Spinal cord (tissue), 10 donors: ENCODE results near the gene TSHZ2. TPM values are rescaled to one million over a fixed set of nuclear protein-coding genes. Genes with fewer than 3 reads are reported as not detected.

Source experiments
- DNase-seq, 6 donors: peaks; one replicate each; pipeline versions ENCODE4 v3.0.0 to v3.0.0-alpha.2; 2013 to 2015; ENCODE audit warnings: low spot score in 6 of 6, low read depth in 4 of 6
- H3K27ac ChIP-seq: one replicate; pipeline ENCODE4 v1.5.1; 2013; ENCODE audit warnings: low read depth, low read length, control low read depth
- H3K27me3 ChIP-seq: one replicate; pipeline ENCODE4 v1.6.1; 2013; ENCODE audit warnings: low read length; ENCODE audit not compliant: control insufficient read depth, insufficient read depth
- H3K36me3 ChIP-seq: one replicate; pipeline ENCODE4 v1.6.1; 2013; ENCODE audit warnings: low read length; ENCODE audit not compliant: control insufficient read depth, insufficient read depth
- H3K4me1 ChIP-seq: one replicate; pipeline ENCODE4 v1.6.1; 2013; ENCODE audit warnings: low read length; ENCODE audit not compliant: control insufficient read depth, insufficient read depth
- H3K4me3 ChIP-seq: one replicate; pipeline ENCODE4 v1.5.1; 2013; ENCODE audit warnings: low read depth, low read length, control low read depth
- H3K9me3 ChIP-seq: one replicate; pipeline ENCODE4 v1.6.1; 2013; ENCODE audit warnings: low read length; ENCODE audit not compliant: control insufficient read depth, insufficient read depth
- WGBS: methylation state at CpG from one replicate; pipeline ENCODE4 v1.1.5; 2013; ENCODE audit warnings: missing lambda C conversion rate; ENCODE audit not compliant: insufficient coverage; 5-methylcytosine and 5-hydroxymethylcytosine counted together
- polyA plus RNA-seq, 2 donors: library from polyadenylated mRNA; unstranded; fragments of 120-200 nt; gene quantifications; one replicate each; pipeline ENCODE4 v1.2.1, GENCODE V29; 2013; ENCODE audit not compliant: insufficient read length in 2 of 2
- total RNA-seq, 2 donors: library from RNA; depleted of rRNA in 1 of 2; stranded (reverse); fragments of 120-200 nt in 1 of 2; fragments of >200 nt in 1 of 2; gene quantifications; one replicate each; pipeline versions ENCODE4 v1.2.3 to v1.2.4, GENCODE V29; 2013 to 2014
- donor health status: healthy.

TSHZ2 gene
- total and polyA plus RNA-seq, 4 donors: 11.8 to 33.0 (median 25.7) TPM

- H3K4me3 ChIP-seq: no peak overlapping the region
- no peaks in the 10 kb centered on the region for H3K27me3 ChIP-seq
- 94% methylated on average over 7 of the region's 11 CpGs for WGBS
- peaks cover 2% of the 10 kb centered on the region for H3K4me1 ChIP-seq
- H3K9me3 ChIP-seq: no peaks in the 10 kb centered on the region
- H3K27ac ChIP-seq: no peak overlapping the region
- no peaks in the 10 kb centered on the region for H3K36me3 ChIP-seq
- no peak for DNase-seq
These were observed 236.1 kb downstream of the TSHZ2 start for GRCh38 chr20:53208110-53208832.

- Histone ChIP-seq H3K4me1 (no peaks in the 10 kb centered on the region), H3K36me3 (no peaks in the 10 kb centered on the region), H3K27me3 (no peaks in the 10 kb centered on the region), H3K9me3 (no peaks in the 10 kb centered on the region), H3K27ac (no peak overlapping the region), H3K4me3 (no peak overlapping the region)
- 85% methylated on average over 12 of the region's 13 CpGs for WGBS
- no peak for DNase-seq
These were observed 237.9 kb downstream of the TSHZ2 start for GRCh38 chr20:53210041-53210440.

GRCh38 chr20:53210931-53211330 is 238.8 kb downstream of the TSHZ2 start:
- WGBS: no CpG with 5 or more reads among the region's 3 CpGs
- H3K9me3 ChIP-seq: no peaks in the 10 kb centered on the region
- no peaks in the 10 kb centered on the region for H3K4me1 ChIP-seq
- H3K4me3 ChIP-seq: no peak overlapping the region
- DNase-seq: no peak
- H3K27ac ChIP-seq: no peak overlapping the region
- H3K36me3 ChIP-seq: no peaks in the 10 kb centered on the region
- no peaks in the 10 kb centered on the region for H3K27me3 ChIP-seq

GRCh38 chr20:53212018-53212417 is 239.9 kb downstream of the TSHZ2 start:
- no peaks in the 10 kb centered on the region for H3K9me3 ChIP-seq
- DNase-seq: no peak
- no peak overlapping the region for H3K4me3 ChIP-seq
- WGBS: 92% methylated on average over 2 of the region's 5 CpGs
- H3K27me3 ChIP-seq: no peaks in the 10 kb centered on the region
- no peak overlapping the region for H3K27ac ChIP-seq
- H3K4me1 ChIP-seq: peaks cover 5% of the 10 kb centered on the region
- H3K36me3 ChIP-seq: no peaks in the 10 kb centered on the region

DNA sequence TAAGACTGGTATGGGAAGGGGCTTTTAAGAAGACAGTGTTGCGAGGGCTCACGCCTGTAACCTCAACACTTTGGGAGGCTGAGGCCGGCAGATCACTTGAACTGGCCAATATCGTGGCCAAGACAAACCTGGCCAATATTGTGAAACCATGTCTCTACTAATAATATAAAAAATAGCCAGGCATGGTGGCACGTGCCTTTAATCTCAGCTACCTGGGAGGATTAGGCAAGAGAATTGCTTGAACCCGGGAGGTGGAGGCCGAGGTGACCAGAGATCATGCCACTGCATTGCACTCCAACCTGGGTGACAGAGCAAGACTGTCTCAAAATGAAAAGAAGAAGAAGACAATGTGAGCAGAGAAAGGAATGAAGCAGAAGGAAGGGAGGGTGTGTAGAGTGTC is 242.2 kb downstream of the TSHZ2 start:
- Histone ChIP-seq H3K27me3 (no peaks in the 10 kb centered on the region), H3K27ac (no peak overlapping the region), H3K4me1 (peaks cover 11% of the 10 kb centered on the region), H3K4me3 (no peak overlapping the region), H3K9me3 (no peaks in the 10 kb centered on the region), H3K36me3 (no peaks in the 10 kb centered on the region)
- no peak for DNase-seq
- WGBS: 89% methylated on average over 3 of the region's 7 CpGs

DNA sequence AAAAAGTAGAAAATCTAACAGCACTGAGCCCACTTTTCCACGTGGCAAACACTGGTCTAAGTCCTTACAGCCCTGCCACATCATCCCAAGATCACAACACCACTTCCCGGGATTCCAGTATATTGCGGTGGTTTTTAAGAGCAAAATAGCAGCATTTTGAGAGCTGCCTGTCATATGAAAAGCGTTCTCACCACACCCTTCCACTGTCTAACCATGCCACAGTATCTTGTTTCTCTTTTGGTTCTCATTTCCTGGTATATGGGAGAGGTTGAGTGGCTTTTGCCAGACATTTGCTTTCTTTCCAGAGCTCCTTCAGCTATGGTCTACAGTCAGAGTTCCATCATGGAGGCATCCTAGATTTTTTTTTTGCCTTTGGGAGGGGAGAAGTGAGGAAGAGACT is 243.0 kb downstream of the TSHZ2 start:
- H3K4me1 ChIP-seq: peaks cover 11% of the 10 kb centered on the region
- H3K27me3 ChIP-seq: no peaks in the 10 kb centered on the region
- H3K27ac ChIP-seq: no peak overlapping the region
- no peaks in the 10 kb centered on the region for H3K36me3 ChIP-seq
- H3K4me3 ChIP-seq: no peak overlapping the region
- DNase-seq: no peak
- no peaks in the 10 kb centered on the region for H3K9me3 ChIP-seq
- WGBS: 97% methylated on average over 2 of the region's 4 CpGs

DNA sequence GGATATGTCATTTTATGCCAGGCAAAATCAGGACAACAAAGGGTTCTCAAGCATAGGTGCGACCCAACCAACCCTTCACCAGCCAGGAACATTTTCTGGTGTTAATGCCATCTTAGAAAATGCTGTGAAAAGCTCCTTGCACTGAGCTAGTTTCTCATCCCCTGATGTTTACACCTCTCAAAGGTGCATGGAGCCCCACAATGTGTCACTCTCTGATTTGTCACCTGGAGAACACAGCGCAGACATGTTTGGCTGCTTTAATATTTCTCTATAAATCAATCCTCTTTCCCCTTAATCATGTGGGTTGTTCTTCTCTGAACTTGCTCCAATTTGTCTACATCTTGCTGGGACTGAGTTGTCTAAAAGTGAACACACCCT is 244.3 kb downstream of the TSHZ2 start:
- DNase-seq: no peak
- H3K4me3 ChIP-seq: no peak overlapping the region
- H3K36me3 ChIP-seq: no peaks in the 10 kb centered on the region
- no peak overlapping the region for H3K27ac ChIP-seq
- H3K27me3 ChIP-seq: no peaks in the 10 kb centered on the region
- 100% methylated on average over 1 of the region's 2 CpGs for WGBS
- H3K9me3 ChIP-seq: no peaks in the 10 kb centered on the region
- peaks cover 11% of the 10 kb centered on the region for H3K4me1 ChIP-seq

DNA sequence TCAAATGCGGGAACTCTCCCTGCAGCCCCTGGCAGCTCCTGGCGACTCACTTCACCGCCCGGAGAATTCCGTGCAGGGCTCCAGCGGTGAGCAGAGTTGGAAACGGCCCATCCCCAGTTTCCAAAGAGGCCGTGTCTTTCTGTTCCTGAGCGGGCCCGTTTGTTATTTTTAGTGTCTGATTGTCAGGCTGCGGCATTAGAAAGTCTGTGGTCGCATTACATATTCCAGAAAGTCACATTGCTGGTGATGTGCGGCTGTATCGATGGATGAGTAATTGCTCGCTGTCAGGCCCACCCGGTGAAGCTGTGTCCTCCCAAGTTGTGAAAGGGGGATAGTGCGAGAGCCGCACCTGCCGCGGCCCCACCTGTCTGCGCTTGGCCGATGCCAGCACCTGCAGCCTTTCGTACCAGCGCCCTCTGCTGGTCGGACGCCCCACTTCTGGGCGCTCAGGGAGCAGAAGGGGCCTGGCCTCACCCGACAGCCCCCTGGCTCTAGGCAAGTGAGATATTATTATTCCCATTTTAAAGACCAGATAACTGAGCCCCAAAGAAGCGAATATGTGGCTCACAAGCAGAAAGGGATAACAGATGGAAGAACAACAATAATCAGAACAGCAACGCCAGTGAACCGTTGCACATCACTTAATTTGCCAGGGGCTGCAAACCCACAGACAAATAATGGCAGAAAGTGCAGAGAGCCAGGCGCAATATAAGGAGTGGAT is 244.9 kb downstream of the TSHZ2 start:
- H3K27me3 ChIP-seq: no peaks in the 10 kb centered on the region
- no peaks in the 10 kb centered on the region for H3K9me3 ChIP-seq
- peak in 4 of 6 donors; percentile 40 to 83 (median 62) for DNase-seq
- H3K27ac ChIP-seq: no peak overlapping the region
- no peak overlapping the region for H3K4me3 ChIP-seq
- H3K36me3 ChIP-seq: no peaks in the 10 kb centered on the region
- 15% methylated on average over 32 of the region's 32 CpGs for WGBS
- H3K4me1 ChIP-seq: peaks cover 11% of the 10 kb centered on the region

GRCh38 chr20:53220482-53221307 is 248.5 kb downstream of the TSHZ2 start:
- WGBS: 73% methylated on average over 6 of the region's 9 CpGs
- Histone ChIP-seq H3K9me3 (no peaks in the 10 kb centered on the region), H3K27ac (no peak overlapping the region), H3K4me3 (no peak overlapping the region), H3K4me1 (peaks cover 11% of the 10 kb centered on the region), H3K36me3 (no peaks in the 10 kb centered on the region), H3K27me3 (no peaks in the 10 kb centered on the region)
- no peak for DNase-seq
